Left lung (tissue), 10 donors: ENCODE measurements around the gene ZNF594. TPM values are rescaled to one million over a fixed set of nuclear protein-coding genes. Genes with fewer than 3 reads are reported as not detected.
"Not testable (repeated sequence)": the region's sequence is repeated elsewhere in the genome, so short reads cannot be mapped to it uniquely, and the experiment has no call there.

ENCODE experiments used
- ATAC-seq: fragments of 200-7000 bp; cut with Tn5 transposase; one replicate; pipeline ENCODE4 v1.9.1; 2020; ENCODE audit warnings: moderate library complexity
- DNase-seq, 4 donors: peaks; one replicate each; pipeline ENCODE4 v3.0.0-alpha.2; 2013 to 2020
- H3K27ac ChIP-seq, 2 donors: fragments of 200-600 bp; sonication (generic) in 1 of 2; one replicate each; pipeline versions ENCODE4 v1.5.0 to v1.8.0; 2020 to 2021
- H3K27me3 ChIP-seq, 2 donors: fragments of 200-600 bp; sonication (generic) in 1 of 2; one replicate each; pipeline versions ENCODE4 v1.5.0 to v1.8.0; 2020 to 2021
- H3K36me3 ChIP-seq, 2 donors: fragments of 200-600 bp; sonication (generic) in 1 of 2; one replicate each; pipeline versions ENCODE4 v1.5.0 to v1.8.0; 2020 to 2021
- H3K4me1 ChIP-seq, 2 donors: fragments of 200-600 bp; one replicate each; pipeline ENCODE4 v1.8.0; 2021
- H3K4me3 ChIP-seq, 2 donors: fragments of 200-600 bp; sonication (generic) in 1 of 2; one replicate each; pipeline versions ENCODE4 v1.5.0 to v1.8.0; 2020 to 2021; ENCODE audit warnings: mild to moderate bottlenecking in 1 of 2
- H3K9me3 ChIP-seq, 2 donors: fragments of 200-600 bp; sonication (generic) in 1 of 2; one replicate each; pipeline versions ENCODE4 v1.5.0 to v1.8.0; 2020 to 2021
- CTCF ChIP-seq, 2 donors: fragments of 200-600 bp; sonication (generic) in 1 of 2; IDR thresholded peaks; one replicate each; pipeline versions ENCODE4 v1.5.0 to v1.8.0; 2021; ENCODE audit warnings: antibody characterized with exemption in 2 of 2
- intact Hi-C, 2 donors: fragments of 100-400 bp; cut with DNase I; formaldehyde crosslinking; loops; one replicate each; pipeline versions ENCODE4 v1.11.2 to v1.14.2; 2022
- polyA plus RNA-seq, 6 donors: library from polyadenylated mRNA; unstranded; fragments of 120-200 nt; gene quantifications; one replicate each; pipeline ENCODE4 v1.2.1, GENCODE V29; 2013; ENCODE audit not compliant: insufficient read length in 6 of 6
- total RNA-seq, 2 donors: library from RNA; stranded (reverse); fragmentation: NEBNext Ultra II Directional; extraction: Animal tissue kit (Norgen Biotek cat#: 25700); gene quantifications; one replicate each; pipeline ENCODE4 v1.2.1, GENCODE V29; 2021
- donor health status: DM: no; HTN: yes; CAD: no.
- donor health status: DM: no; HTN: no; CAD: no.

The ZNF594 gene
- total and polyA plus RNA-seq, 8 donors, result 6.5 to 22.5 (median 19.1) TPM

- ATAC-seq, result no peak
- intact Hi-C loops, result no loop called here
Observed at GRCh38 chr17:5135726-5136579, 55.7 kb downstream of the ZNF594 start.

GRCh38 chr17:5135131-5135712 lies 56.4 kb downstream of the ZNF594 start:
- H3K4me1 ChIP-seq, DNase-seq, H3K27ac ChIP-seq, H3K36me3 ChIP-seq, H3K9me3 ChIP-seq, ATAC-seq, H3K27me3 ChIP-seq, H3K4me3 ChIP-seq, intact Hi-C loops: not testable (repeated sequence)

More at GRCh38 chr17:5135726-5136579, 55.7 kb downstream of the ZNF594 start:
- TF ChIP-seq CTCF (IDR thresholded peaks at IDR 0.05), result no peak
- no peaks in the 10 kb centered on the region for H3K27me3 ChIP-seq
- no peaks in the 10 kb centered on the region for H3K4me1 ChIP-seq
- H3K4me3 ChIP-seq, result no peak overlapping the region
- H3K27ac ChIP-seq, result no peak overlapping the region
- no peaks in the 10 kb centered on the region for H3K9me3 ChIP-seq
- H3K36me3 ChIP-seq, result no peaks in the 10 kb centered on the region
- DNase-seq, result no peak

GRCh38 chr17:5134571-5134970 lies 57.1 kb downstream of the ZNF594 start:
- H3K27me3 ChIP-seq, intact Hi-C loops: not testable (repeated sequence)

GRCh38 chr17:5133961-5134360 lies 57.7 kb downstream of the ZNF594 start:
- H3K27me3 ChIP-seq, H3K36me3 ChIP-seq, intact Hi-C loops, H3K27ac ChIP-seq, DNase-seq, H3K4me3 ChIP-seq, H3K9me3 ChIP-seq, ATAC-seq, H3K4me1 ChIP-seq: not testable (repeated sequence)

More at GRCh38 chr17:5134571-5134970, 57.1 kb downstream of the ZNF594 start:
- not testable (repeated sequence) for ATAC-seq, H3K4me3 ChIP-seq, DNase-seq, H3K9me3 ChIP-seq, H3K36me3 ChIP-seq, H3K27ac ChIP-seq, H3K4me1 ChIP-seq

GRCh38 chr17:5133311-5133710 lies 58.4 kb downstream of the ZNF594 start:
- Histone ChIP-seq H3K9me3 (no peaks in the 10 kb centered on the region), H3K27ac (no peak overlapping the region), H3K4me3 (no peak overlapping the region), H3K27me3 (no peaks in the 10 kb centered on the region), H3K4me1 (no peaks in the 10 kb centered on the region), H3K36me3 (no peaks in the 10 kb centered on the region)
- ATAC-seq (no peak), DNase-seq (no peak)
- intact Hi-C loops, result no loop called here
- no peak for TF ChIP-seq CTCF (IDR thresholded peaks at IDR 0.05)

GRCh38 chr17:5132503-5133225 lies 59.0 kb downstream of the ZNF594 start:
- DNase-seq, ATAC-seq, intact Hi-C loops, H3K27me3 ChIP-seq, H3K36me3 ChIP-seq, H3K4me3 ChIP-seq, H3K9me3 ChIP-seq, H3K4me1 ChIP-seq, H3K27ac ChIP-seq: not testable (repeated sequence)

GRCh38 chr17:5131799-5132502 lies 59.7 kb downstream of the ZNF594 start:
- H3K9me3 ChIP-seq, DNase-seq, H3K4me1 ChIP-seq, H3K4me3 ChIP-seq, intact Hi-C loops, ATAC-seq, H3K27me3 ChIP-seq, H3K27ac ChIP-seq, H3K36me3 ChIP-seq: not testable (repeated sequence)
